PFSK-1 (cell line): Measurements from ENCODE around the gene OR6N1.

Source experiments
- FOXP2 ChIP-seq: optimal IDR thresholded peaks from 2 replicates; pipeline ENCODE3; 2011; ENCODE audit warnings: borderline replicate concordance, control low read depth, inconsistent platforms; ENCODE audit not compliant: insufficient read depth; ENCODE audit errors: extremely low read length, extremely low read depth
- POLR2AphosphoS5 ChIP-seq: IDR thresholded peaks from 2 replicates; pipeline ENCODE4 v1.6.1; 2012; ENCODE audit warnings: low read depth, mild to moderate bottlenecking, control low read depth, low read length, moderate library complexity
- REST ChIP-seq, 2 experiments: IDR thresholded peaks; 2 replicates each; pipeline versions ENCODE4 v1.6.1 to v1.8.0; 2011 to 2012; ENCODE audit warnings: low read depth in 2 of 2, low read length in 2 of 2, control low read depth in 1 of 2, inconsistent platforms in 1 of 2, mild to moderate bottlenecking in 1 of 2, moderate library complexity in 1 of 2; ENCODE audit not compliant: insufficient read depth in 1 of 2
- SIN3A ChIP-seq: IDR thresholded peaks from 2 replicates; pipeline ENCODE4 v1.6.1; 2012; ENCODE audit warnings: mild to moderate bottlenecking, low read length, moderate library complexity, borderline replicate concordance; ENCODE audit not compliant: insufficient read depth
- TAF1 ChIP-seq: IDR thresholded peaks from 2 replicates; pipeline ENCODE4 v1.6.1; 2012; ENCODE audit warnings: low read length, control low read depth, borderline replicate concordance; ENCODE audit not compliant: insufficient read depth

The OR6N1 gene

GRCh38 chr1:158720620-158721019 lies 51.4 kb downstream of the OR6N1 start, which contains the start of gene OR6K3:
TSS of gene OR6K3 (minus strand) at chr1:158720720. CDS start at chr1:158718115, 2,605 bp downstream.
- TF ChIP-seq POLR2AphosphoS5: no peak
- TF ChIP-seq REST (IDR thresholded peaks at IDR 0.05; ENCODE audit: insufficient read depth in 1 of 2, low read depth in 2 of 2, low read length in 2 of 2): no peak
- no peak for TF ChIP-seq TAF1
- TF ChIP-seq FOXP2: no peak
- TF ChIP-seq SIN3A: no peak

GRCh38 chr1:158719664-158720063 lies 52.3 kb downstream of the OR6N1 start:
- TF ChIP-seq REST (IDR thresholded peaks at IDR 0.05; ENCODE audit: insufficient read depth in 1 of 2, low read depth in 2 of 2, low read length in 2 of 2): no peak
- no peak for TF ChIP-seq SIN3A
- TF ChIP-seq FOXP2: no peak
- TF ChIP-seq TAF1: no peak
- no peak for TF ChIP-seq POLR2AphosphoS5

GRCh38 chr1:158717344-158717743 lies 54.7 kb downstream of the OR6N1 start:
- TF ChIP-seq POLR2AphosphoS5: no peak
- TF ChIP-seq FOXP2: no peak
- TF ChIP-seq TAF1: no peak
- TF ChIP-seq SIN3A: no peak
- TF ChIP-seq REST (IDR thresholded peaks at IDR 0.05; ENCODE audit: insufficient read depth in 1 of 2, low read depth in 2 of 2, low read length in 2 of 2): no peak

GRCh38 chr1:158716335-158716734 lies 55.7 kb downstream of the OR6N1 start:
- TF ChIP-seq POLR2AphosphoS5: no peak
- TF ChIP-seq REST (IDR thresholded peaks at IDR 0.05; ENCODE audit: insufficient read depth in 1 of 2, low read depth in 2 of 2, low read length in 2 of 2): no peak
- TF ChIP-seq TAF1: no peak
- TF ChIP-seq SIN3A: no peak
- TF ChIP-seq FOXP2: no peak

- TF ChIP-seq SIN3A (no peak), POLR2AphosphoS5 (no peak)
Observed at GRCh38 chr1:158714754-158715153, 57.2 kb downstream of the OR6N1 start.
